ENCODE results near the gene PTPRE. TPM values are rescaled to one million over a fixed set of nuclear protein-coding genes. Genes with fewer than 3 reads are reported as not detected.

Gene PTPRE
- total RNA-seq, 3 donors from 2014 or later = 11.8 to 42.9 (median 25.6) TPM

DNA sequence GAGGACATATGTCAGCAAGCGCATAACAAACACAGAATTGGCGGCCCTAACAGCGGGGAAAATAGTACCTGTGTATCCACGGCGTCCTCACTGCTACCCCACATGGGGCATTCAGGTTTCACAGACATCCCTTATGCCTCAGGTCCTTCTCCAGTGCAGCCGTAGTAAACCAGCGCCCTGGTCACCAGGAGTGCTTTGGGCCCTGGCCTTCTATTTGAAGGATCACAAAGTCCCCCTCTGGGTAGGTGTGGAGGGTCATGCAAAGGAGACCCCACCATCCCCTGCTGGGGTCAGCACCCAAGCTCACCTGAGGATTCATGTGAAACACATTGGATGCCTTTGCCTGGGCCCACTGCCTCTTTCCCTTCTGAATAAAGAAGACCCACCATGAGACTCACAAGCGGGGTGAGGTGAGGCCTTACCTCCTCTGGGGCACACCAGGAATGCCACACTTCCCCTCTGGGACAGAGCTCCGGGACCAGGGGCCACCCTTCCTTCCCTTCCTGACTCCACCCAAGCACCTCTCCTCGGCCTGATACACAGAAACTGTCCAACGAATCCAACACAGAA, 32.9 kb upstream of the PTPRE start:
- intact Hi-C loops (cut with DNase I; ENCODE audit: low total_unique reads) = no loop called here
- H3K36me3 ChIP-seq = no peaks in the 10 kb centered on the region
- no peak overlapping the region for H3K27ac ChIP-seq
- DNase-seq (ENCODE audit: low spot score in 2 of 2) = no peak
- TF ChIP-seq POLR2AphosphoS5 (IDR thresholded peaks at IDR 0.05) (no peak), POLR2A (IDR thresholded peaks at IDR 0.05) (no peak)
- TF ChIP-seq, protein P1, sequence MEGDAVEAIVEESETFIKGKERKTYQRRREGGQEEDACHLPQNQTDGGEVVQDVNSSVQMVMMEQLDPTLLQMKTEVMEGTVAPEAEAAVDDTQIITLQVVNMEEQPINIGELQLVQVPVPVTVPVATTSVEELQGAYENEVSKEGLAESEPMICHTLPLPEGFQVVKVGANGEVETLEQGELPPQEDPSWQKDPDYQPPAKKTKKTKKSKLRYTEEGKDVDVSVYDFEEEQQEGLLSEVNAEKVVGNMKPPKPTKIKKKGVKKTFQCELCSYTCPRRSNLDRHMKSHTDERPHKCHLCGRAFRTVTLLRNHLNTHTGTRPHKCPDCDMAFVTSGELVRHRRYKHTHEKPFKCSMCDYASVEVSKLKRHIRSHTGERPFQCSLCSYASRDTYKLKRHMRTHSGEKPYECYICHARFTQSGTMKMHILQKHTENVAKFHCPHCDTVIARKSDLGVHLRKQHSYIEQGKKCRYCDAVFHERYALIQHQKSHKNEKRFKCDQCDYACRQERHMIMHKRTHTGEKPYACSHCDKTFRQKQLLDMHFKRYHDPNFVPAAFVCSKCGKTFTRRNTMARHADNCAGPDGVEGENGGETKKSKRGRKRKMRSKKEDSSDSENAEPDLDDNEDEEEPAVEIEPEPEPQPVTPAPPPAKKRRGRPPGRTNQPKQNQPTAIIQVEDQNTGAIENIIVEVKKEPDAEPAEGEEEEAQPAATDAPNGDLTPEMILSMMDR (IDR thresholded peaks at IDR 0.05) = no peak
- H3K27me3 ChIP-seq = no peaks in the 10 kb centered on the region
- H3K4me1 ChIP-seq = no peaks in the 10 kb centered on the region
- H3K9me3 ChIP-seq = peaks cover 0 to 11% of the 10 kb centered on the region in 2 donors
- no peak overlapping the region for H3K4me3 ChIP-seq

DNA sequence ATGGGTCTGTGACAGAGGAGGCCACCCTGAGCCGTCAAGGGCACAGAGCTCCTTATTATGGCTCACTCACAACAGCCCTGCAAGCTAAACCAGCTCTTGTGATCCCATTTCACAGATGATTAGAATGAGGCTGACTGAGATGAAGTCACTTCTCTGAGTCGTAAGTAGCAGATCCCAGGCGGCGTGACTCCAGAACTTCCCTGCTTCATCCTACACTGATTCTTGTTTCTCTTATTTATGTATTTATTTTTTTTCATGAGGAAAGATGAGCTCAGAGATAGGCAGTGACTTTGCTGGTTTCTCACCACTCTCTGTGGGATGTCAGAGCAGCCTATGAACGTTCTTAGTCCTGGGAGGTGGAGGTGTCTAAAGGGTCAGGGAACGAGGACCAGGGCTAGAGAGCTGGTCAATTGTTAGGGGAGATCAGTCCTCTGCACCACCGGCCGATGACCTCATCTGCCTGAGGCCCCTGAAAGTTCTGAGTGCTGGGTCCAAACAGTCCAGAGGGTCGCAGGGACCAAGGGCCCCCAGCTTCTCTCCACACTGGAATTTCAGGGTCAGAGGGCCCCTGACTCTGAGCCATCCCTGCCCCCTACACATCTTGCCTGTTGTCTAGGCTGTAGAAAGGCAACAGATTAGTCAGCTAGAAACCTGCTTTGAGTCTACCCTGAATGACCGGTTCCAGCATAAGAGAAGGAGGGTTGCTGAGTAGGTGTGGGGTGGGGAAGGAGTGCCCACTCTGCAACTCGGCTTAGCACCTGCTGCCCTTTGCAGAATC, 32.0 kb upstream of the PTPRE start:
- intact Hi-C loops (cut with DNase I; ENCODE audit: low total_unique reads) = no loop called here

DNA sequence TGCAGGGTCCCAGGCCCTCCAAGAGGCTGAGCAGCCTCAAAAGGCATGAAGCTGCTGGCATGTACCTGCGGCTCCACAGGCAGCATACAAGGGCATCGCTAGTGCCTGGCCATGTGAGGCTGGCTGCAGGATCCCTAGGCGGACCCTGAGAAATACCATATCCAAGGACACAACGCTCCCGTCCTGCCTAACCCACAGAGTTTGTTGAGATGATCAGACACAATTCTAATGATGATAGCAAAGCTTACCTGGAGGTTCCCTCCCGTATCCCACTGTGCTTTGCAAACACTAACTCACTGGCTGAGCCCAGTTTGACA, 31.5 kb upstream of the PTPRE start:
- TF ChIP-seq POLR2AphosphoS5 (IDR thresholded peaks at IDR 0.05) (no peak), POLR2A (IDR thresholded peaks at IDR 0.05) (no peak)
- TF ChIP-seq, protein P1 (IDR thresholded peaks at IDR 0.05) = no peak
- Histone ChIP-seq H3K9me3 (no peaks in the 10 kb centered on the region), H3K27me3 (no peaks in the 10 kb centered on the region), H3K4me3 (no peak overlapping the region), H3K36me3 (no peaks in the 10 kb centered on the region), H3K27ac (no peak overlapping the region), H3K4me1 (no peaks in the 10 kb centered on the region)
- no peak for DNase-seq (ENCODE audit: low spot score in 2 of 2)
- intact Hi-C loops (cut with DNase I; ENCODE audit: low total_unique reads) = no loop called here

More for the DNA sequence above, 32.0 kb upstream of the PTPRE start:
- Histone ChIP-seq H3K4me1 (no peaks in the 10 kb centered on the region), H3K27ac (no peak overlapping the region), H3K9me3 (peaks cover 0 to 3% of the 10 kb centered on the region in 2 donors), H3K36me3 (no peaks in the 10 kb centered on the region), H3K27me3 (no peaks in the 10 kb centered on the region), H3K4me3 (no peak overlapping the region)
- TF ChIP-seq POLR2A (IDR thresholded peaks at IDR 0.05) = no peak
- TF ChIP-seq, protein P1 (IDR thresholded peaks at IDR 0.05) = no peak
- no peak for TF ChIP-seq POLR2AphosphoS5 (IDR thresholded peaks at IDR 0.05)
- DNase-seq (ENCODE audit: low spot score in 2 of 2) = no peak

DNA sequence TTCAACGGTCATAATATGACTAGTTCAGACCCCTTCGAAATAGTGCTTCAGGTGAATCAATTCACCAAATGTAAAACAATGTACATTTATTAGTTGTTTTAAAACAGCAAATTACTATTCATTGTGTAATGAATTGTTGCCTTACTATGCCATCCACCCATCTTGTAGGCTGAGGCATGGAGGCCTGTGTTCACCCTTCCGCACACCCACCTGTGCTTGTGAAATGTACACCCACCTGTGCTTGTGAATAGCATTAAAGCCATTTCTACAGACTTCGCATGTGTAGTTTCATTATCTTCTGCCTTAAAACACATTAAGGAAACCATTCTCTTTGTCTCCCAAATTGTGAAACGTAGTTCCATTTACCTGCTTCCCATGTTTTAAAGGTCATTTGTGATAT, 31.0 kb upstream of the PTPRE start:
- no peaks in the 10 kb centered on the region for H3K4me1 ChIP-seq
- H3K9me3 ChIP-seq = no peaks in the 10 kb centered on the region
- no peaks in the 10 kb centered on the region for H3K27me3 ChIP-seq
- DNase-seq (ENCODE audit: low spot score in 2 of 2) = no peak
- intact Hi-C loops (cut with DNase I; ENCODE audit: low total_unique reads) = no loop called here
- no peak overlapping the region for H3K27ac ChIP-seq
- H3K36me3 ChIP-seq = no peaks in the 10 kb centered on the region
- H3K4me3 ChIP-seq = no peak overlapping the region
- TF ChIP-seq POLR2AphosphoS5 (IDR thresholded peaks at IDR 0.05) = no peak

DNA sequence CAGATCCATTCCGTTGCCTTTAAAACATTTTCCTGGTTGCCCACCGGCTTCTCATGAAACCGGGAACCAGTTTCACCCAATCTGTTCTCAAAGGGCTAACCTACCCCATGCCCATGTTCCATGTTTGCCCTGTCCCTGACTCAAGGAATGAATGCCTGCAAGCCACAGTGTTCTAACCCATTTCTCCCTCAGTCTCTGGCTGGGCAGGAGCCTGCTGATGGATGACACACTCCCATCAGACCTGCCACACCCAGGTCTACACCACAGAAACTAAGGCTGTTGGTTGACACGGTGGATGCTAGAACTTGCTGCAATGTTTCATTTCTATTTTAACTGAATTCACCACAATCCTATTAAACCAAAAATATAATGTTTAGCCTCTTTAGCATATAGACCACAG, 29.8 kb upstream of the PTPRE start:
- TF ChIP-seq POLR2AphosphoS5 (IDR thresholded peaks at IDR 0.05) = no peak
- TF ChIP-seq POLR2A (IDR thresholded peaks at IDR 0.05) = no peak
- TF ChIP-seq, protein P1 (IDR thresholded peaks at IDR 0.05) = no peak
- Histone ChIP-seq H3K27me3 (no peaks in the 10 kb centered on the region), H3K27ac (no peak overlapping the region), H3K4me1 (no peaks in the 10 kb centered on the region), H3K9me3 (no peaks in the 10 kb centered on the region), H3K36me3 (no peaks in the 10 kb centered on the region), H3K4me3 (no peak overlapping the region)
- DNase-seq (ENCODE audit: low spot score in 2 of 2) = no peak
- intact Hi-C loops (cut with DNase I; ENCODE audit: low total_unique reads) = no loop called here

All from breast epithelium (tissue), 4 donors.